ENCODE data around the gene TSHR.
"Not testable (repeated sequence)": the region's sequence is repeated elsewhere in the genome, so short reads cannot be mapped to it uniquely, and the experiment has no call there.

Gene TSHR

DNA sequence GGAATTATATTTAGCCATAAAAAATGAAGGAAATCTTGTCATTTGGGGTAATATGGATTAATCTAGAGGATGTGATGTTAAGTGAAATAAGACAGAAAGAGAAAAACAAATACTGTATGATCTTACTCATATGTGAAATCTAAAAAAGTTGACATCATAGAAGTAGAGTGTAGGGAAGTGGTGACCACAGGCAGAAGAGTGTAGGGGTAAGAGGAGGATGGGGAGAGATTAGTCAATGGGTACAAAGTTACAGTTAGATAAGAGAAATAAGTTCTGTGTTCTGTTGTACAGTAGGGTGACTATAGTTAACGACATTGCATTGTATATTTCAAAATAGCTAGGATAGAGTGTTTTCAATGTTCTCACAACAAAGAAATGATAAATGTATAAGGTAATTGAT is 87.0 kb downstream of the TSHR start:
- TF ChIP-seq ZNF274 (IDR thresholded peaks at IDR 0.05; ENCODE audit: low read depth, low read length) = no peak
- H3K4me3 ChIP-seq (ENCODE audit: low read length) = no peak overlapping the region

DNA sequence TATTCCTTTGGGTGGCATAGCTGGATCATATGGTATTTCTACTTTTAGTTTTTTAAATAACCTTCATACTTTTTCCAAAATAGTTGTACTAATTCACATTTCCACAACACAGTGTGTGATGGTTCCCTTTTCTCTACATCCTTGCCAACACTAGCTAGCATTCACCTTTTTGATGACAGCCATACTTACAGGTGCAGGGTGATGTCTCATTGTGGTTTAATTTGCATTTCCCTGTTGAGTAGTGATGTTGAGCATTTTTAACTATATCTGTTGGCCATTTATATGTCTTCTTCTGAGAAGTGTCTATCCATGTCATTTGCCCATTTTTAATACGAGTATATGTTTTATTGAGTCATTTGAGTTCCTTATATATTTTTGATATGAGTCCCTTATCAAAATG is 96.1 kb downstream of the TSHR start:
- no peak for TF ChIP-seq ZNF274 (IDR thresholded peaks at IDR 0.05; ENCODE audit: low read depth, low read length)

DNA sequence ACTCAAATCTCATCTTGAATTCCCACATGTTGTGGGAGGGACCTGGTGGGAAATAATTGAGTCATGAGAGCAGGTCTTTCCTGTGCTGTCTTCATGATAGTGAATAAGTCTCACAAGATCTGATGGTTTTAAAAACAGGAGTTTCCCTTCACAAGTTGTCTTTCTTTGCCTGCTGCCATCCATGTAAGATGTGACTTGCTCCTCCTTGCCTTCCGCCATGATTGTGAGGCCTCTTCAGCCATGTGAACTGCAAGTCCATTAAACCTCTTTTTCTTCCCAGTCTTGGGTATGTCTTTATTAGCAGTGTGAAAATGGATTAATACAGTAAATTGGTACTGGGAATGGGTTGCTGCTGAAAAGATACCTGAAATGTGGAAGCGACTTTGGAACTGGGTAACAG is 98.6 kb downstream of the TSHR start:
- H3K4me3 ChIP-seq (ENCODE audit: low read length) = not testable (repeated sequence)

More for the DNA sequence above, 96.1 kb downstream of the TSHR start:
- H3K4me3 ChIP-seq (ENCODE audit: low read length) = no peak overlapping the region

DNA sequence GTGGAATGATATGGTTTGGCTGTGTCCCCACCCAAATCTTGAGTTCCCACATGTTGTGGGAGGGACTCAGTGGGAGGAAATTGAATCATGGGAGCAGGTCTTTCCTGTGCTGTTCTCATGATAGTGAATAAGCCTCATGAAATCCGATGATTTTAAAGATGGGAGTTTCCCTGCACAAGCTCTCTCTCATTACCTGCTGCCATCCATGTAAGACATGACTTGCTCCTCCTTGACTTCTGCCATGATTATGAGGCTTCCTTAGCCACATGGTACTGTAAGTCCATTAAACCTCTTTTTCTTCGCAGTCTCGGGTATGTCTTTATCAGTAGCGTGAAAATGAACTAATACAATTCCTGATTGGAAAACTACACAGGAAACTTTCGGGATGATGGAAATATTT is 100.5 kb downstream of the TSHR start:
- TF ChIP-seq ZNF274 (IDR thresholded peaks at IDR 0.05; ENCODE audit: low read depth, low read length) = no peak

DNA sequence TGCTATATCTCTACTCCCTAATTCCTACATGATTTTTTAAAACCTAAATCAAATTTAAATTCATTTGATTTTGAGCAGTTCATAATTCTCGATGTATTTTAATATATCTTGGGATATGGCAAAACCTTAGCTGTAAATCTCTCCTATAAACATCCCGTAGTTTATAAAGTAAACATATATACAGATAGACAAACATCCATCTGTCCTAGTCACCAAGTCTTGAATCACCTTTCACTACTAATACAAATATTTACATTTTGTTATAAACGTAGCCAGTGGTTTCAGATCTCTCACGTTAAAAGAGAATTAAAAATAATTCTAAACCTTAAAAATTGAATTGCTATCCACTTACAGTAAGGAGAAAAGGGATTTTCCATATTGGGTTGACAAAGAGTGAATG is 107.0 kb downstream of the TSHR start:
- no peak for TF ChIP-seq ZNF274 (IDR thresholded peaks at IDR 0.05; ENCODE audit: low read depth, low read length)
- no peak overlapping the region for H3K4me3 ChIP-seq (ENCODE audit: low read length)

More for the DNA sequence above, 100.5 kb downstream of the TSHR start:
- H3K4me3 ChIP-seq (ENCODE audit: low read length) = no peak overlapping the region

DNA sequence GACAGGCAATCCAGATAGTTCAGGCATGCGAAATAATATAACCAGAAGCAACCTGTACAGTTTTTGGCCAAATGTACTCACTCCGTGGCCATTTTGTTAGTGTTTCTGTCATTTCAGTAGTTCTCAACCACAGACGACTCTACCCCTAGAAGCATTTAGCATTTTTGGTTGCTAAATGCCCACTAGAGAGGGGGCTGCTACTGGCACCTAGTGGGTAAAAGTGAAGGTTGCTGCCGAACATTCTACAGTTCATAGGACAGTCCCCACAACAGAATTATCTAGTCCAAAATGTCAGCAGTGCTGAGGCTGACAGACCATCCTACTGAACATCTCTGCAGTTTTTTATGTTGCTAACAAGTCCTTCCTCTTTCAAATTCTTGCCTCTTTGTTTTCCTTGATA is 107.4 kb downstream of the TSHR start:
- TF ChIP-seq ZNF274 (IDR thresholded peaks at IDR 0.05; ENCODE audit: low read depth, low read length) = no peak
- H3K4me3 ChIP-seq (ENCODE audit: low read length) = no peak overlapping the region

DNA sequence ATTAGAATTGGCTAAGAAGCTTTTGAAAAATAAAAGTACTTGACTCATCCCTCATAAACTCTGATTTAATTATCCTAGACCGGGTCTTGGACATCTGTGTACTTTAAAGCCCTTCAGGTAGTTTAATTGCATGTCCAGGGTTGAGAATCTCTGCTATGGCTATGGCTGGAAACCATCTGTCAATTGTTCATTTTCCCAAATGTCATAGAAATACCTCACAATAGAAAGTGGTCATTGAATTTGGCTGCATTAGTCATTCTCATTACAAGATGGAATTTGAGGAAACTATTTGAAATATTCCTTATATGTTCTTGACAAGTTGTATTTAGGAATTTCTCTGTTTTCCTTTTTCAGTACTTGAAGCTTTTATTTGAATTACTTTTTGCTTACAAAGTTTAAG is 111.3 kb downstream of the TSHR start:
- TF ChIP-seq ZNF274 (IDR thresholded peaks at IDR 0.05; ENCODE audit: low read depth, low read length) = no peak
- H3K4me3 ChIP-seq (ENCODE audit: low read length) = no peak overlapping the region

DNA sequence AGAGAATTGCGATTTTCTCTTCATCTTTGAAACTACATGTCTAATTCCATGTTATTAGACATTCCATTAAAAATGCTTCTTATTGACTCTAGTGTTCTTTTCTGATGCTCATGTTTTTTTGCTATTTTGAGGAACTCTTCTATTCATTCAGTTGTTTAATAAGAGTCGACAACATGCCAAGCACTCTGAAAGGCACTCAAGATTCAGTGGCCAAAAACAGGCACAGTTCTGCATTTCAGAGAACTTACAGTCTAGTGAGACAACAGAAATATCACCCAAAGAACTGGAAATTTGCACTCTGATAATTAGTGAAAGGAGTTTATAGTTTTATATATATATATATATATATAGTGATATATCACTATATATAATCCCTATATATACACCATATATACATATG is 111.7 kb downstream of the TSHR start:
- TF ChIP-seq ZNF274 (IDR thresholded peaks at IDR 0.05; ENCODE audit: low read depth, low read length) = no peak
- H3K4me3 ChIP-seq (ENCODE audit: low read length) = no peak overlapping the region

DNA sequence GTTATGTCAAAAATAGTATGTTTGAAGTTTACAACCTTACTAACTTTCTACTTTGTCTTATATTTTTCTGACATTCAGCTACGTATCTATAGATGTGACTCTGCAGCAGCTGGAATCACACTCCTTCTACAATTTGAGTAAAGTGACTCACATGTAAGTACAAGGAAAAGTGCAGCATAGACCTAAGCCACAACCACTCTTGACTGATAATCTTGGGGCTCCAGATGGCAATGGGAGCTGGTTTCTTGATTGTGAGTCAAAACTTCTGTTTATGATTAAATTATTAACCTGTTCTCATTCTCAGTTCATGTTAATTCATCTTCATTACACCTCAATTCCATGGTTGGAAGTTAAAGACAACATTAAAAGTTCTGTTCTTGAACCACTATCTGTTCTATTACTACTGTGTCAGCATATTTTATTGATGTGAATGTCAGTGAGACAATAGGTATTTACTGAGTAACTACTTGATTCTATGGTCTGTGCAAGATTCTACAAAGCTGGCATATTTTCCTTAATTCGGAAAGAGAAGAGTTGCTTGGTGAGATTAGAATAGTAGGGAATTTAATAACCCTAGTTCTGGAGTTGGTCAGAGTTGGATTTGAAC is 112.9 kb downstream of the TSHR start:
- TF ChIP-seq ZNF274 (IDR thresholded peaks at IDR 0.05; ENCODE audit: low read depth, low read length) = no peak
- no peak overlapping the region for H3K4me3 ChIP-seq (ENCODE audit: low read length)

DNA sequence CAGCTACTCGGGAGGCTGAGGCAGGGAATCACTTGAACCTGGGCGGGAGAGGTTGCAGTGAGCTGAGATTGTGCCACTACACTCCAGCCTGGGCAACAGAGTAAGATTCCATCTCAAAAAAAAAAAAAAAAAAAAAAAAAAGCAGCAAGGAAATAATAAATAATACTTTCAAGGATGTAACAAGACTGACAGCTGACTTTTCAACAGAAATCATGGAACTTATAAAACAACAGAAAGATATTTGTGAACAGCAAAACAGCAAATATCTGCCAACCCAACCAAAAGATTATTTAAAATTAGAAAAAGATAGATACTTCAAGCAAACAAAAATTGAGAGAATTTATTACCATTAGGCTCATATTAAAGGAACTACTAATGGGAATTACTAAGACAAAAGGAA is 115.1 kb downstream of the TSHR start:
- no peak overlapping the region for H3K4me3 ChIP-seq (ENCODE audit: low read length)
- no peak for TF ChIP-seq ZNF274 (IDR thresholded peaks at IDR 0.05; ENCODE audit: low read depth, low read length)

DNA sequence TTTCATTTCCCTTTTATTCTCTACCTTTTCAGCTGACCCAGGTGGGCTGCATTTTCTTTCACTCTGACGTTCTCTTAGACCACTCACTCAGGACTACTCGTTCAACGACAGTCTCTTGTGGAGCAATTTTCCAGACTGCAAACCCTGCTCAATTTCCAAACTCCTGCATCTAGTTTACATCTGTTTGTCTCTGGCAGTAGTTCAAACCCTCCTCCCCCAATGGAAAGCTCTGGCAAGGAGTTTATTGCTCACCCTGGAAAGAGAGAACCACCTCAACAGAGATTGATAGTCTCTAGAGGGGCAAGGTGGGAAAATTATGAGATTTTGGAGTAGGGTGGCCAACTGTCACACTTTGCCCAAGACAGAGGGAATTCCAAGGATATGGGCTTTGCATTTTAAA is 130.2 kb downstream of the TSHR start:
- no peak overlapping the region for H3K4me3 ChIP-seq (ENCODE audit: low read length)
- TF ChIP-seq ZNF274 (IDR thresholded peaks at IDR 0.05; ENCODE audit: low read depth, low read length) = no peak

DNA sequence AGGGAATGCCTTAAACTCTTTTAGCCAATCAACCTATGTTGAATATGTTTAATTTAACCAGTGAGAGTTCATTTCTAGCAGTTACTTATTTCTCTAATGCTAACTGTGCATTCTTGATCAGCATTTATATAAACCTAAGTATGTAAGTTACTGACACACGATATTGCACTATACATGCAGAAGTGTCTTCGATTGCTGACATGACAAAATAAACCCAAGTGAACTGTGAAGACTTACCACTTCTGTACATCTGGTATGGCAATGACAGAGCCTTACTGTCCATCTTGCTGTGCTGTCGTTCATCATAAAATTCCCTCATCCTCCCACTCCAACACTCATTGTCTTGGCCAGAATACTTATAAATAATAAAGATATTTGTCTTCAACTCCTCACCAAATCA is 131.8 kb downstream of the TSHR start:
- TF ChIP-seq ZNF274 (IDR thresholded peaks at IDR 0.05; ENCODE audit: low read depth, low read length) = no peak
- H3K4me3 ChIP-seq (ENCODE audit: low read length) = no peak overlapping the region

DNA sequence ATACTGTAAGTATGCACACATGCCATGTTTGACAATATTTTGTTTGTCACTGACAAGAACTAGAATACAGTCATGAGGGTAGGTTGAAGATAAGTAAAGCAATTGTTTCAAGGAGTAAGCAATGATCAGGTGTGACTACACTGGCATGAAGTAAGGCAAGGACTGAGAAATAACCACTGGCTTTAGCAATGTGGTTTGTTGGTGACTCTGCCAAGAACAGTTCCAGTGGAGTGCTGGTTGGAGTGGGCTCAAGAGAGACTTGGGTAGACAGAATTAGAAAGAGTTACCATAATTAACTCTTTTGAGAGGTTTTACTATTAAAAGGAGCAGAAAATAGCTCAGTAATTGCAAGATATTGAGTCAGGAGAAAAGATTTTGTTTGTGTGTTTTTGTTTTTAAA is 135.7 kb downstream of the TSHR start:
- TF ChIP-seq ZNF274 (IDR thresholded peaks at IDR 0.05; ENCODE audit: low read depth, low read length) = no peak
- no peak overlapping the region for H3K4me3 ChIP-seq (ENCODE audit: low read length)

DNA sequence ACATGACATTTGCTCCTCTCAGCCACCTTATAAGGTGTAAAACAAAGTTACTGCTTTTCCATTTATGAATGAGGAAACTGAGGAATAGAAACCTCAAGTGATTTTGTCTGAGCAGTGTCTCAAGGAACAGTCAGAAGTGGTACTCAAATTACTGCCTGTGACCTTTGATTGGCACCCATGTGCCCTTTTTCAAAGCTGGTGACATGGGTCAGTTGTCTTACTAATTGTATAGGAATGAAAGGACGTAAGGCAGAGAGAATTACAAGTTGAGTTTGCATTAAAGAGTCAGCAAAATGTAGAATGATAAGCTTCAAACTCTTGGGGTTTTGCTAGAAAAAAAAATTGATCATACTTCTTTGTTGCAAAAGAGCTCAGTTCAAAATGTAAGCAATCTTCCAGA is 136.2 kb downstream of the TSHR start:
- H3K4me3 ChIP-seq (ENCODE audit: low read length) = no peak overlapping the region
- TF ChIP-seq ZNF274 (IDR thresholded peaks at IDR 0.05; ENCODE audit: low read depth, low read length) = no peak

DNA sequence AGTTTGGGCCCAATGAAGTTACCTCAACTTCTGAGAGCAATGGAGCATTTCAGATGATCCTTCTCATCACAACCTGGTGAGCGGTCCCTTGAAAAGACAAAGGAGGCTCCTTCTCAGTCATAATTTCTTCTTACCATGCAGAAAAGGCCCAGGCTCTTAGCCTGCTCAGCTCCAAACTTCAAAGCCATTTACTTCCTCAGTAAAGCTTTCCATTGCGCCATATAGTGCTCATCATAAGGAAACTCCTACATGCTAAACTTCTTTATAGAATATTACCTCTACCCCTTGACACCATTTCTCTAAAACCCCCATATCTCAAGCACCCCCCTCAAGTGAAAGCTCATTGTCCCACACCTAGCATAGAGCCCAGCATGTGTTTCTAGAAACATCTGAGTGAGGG is 138.2 kb downstream of the TSHR start:
- TF ChIP-seq ZNF274 (IDR thresholded peaks at IDR 0.05; ENCODE audit: low read depth, low read length) = no peak
- H3K4me3 ChIP-seq (ENCODE audit: low read length) = no peak overlapping the region

DNA sequence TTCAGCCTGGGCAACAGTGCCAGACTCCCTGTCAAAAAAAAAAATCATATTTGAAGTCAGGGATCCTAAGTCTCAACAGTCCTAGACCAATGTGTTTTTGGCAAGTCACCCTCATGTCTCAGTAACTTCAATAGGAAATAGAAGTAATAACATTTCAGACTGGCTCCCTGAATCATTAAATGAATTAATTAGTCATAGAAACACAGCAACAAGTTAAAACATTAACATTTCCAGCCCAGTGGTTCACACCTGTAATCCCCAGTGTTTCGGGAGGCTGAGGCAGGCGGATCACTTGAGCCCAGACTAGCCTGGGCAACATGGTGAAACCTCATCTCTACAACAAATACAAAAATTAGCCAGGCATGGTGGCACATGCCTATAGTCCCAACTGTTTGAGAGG is 140.1 kb downstream of the TSHR start:
- TF ChIP-seq ZNF274 (IDR thresholded peaks at IDR 0.05; ENCODE audit: low read depth, low read length) = no peak
- H3K4me3 ChIP-seq (ENCODE audit: low read length) = no peak overlapping the region
